Transverse colon (tissue), 4 donors: ENCODE results near the gene C5AR1.

ENCODE experiments used
- EP300 ChIP-seq: sonication (generic); formaldehyde crosslinking; IDR thresholded peaks from one replicate; pipeline ENCODE4 v1.6.1; 2017; ENCODE audit warnings: antibody characterized with exemption, low read depth
- POLR2A ChIP-seq: fragments of 450-650 bp; IDR thresholded peaks from one replicate; pipeline ENCODE4 v1.6.1; 2016; ENCODE audit warnings: antibody characterized with exemption, mild to moderate bottlenecking, moderate library complexity
- POLR2AphosphoS5 ChIP-seq, 3 donors: sonication (generic); formaldehyde crosslinking; IDR thresholded peaks; one replicate each; pipeline ENCODE4 v1.6.1; 2016; ENCODE audit warnings: antibody characterized with exemption in 3 of 3
- TF ChIP-seq, protein P1 (sequence below), 5 experiments: fragments of 200-600 bp in 3 of 5; fragments of 450-650 bp in 2 of 5; sonication (generic) in 3 of 5; IDR thresholded peaks; 1 replicate in 2 of 5; 2 replicates in 3 of 5; pipeline ENCODE4 v1.5.1; 2016 to 2017; ENCODE audit warnings: antibody characterized with exemption in 5 of 5, inconsistent platforms in 3 of 5, mild to moderate bottlenecking in 2 of 5, moderate library complexity in 1 of 5

DNA sequence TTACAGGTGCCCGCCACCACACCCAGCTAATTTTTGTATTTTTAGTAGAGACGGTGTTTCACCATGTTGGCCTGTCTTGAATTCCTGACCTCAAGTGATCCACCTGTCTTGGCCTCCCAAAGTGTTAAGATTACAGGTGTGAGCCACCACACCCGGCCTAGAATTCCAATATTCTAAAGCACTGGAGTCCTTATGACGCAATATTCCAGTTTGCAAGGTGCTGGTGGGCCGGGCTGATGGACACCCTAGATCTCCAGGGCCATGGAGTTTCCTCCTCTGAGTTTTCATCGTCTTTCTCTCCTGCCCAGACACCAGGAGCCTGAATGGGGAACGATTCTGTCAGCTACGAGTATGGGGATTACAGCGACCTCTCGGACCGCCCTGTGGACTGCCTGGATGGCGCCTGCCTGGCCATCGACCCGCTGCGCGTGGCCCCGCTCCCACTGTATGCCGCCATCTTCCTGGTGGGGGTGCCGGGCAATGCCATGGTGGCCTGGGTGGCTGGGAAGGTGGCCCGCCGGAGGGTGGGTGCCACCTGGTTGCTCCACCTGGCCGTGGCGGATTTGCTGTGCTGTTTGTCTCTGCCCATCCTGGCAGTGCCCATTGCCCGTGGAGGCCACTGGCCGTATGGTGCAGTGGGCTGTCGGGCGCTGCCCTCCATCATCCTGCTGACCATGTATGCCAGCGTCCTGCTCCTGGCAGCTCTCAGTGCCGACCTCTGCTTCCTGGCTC is 31.0 kb downstream of the C5AR1 start:
- TF ChIP-seq, protein P1, sequence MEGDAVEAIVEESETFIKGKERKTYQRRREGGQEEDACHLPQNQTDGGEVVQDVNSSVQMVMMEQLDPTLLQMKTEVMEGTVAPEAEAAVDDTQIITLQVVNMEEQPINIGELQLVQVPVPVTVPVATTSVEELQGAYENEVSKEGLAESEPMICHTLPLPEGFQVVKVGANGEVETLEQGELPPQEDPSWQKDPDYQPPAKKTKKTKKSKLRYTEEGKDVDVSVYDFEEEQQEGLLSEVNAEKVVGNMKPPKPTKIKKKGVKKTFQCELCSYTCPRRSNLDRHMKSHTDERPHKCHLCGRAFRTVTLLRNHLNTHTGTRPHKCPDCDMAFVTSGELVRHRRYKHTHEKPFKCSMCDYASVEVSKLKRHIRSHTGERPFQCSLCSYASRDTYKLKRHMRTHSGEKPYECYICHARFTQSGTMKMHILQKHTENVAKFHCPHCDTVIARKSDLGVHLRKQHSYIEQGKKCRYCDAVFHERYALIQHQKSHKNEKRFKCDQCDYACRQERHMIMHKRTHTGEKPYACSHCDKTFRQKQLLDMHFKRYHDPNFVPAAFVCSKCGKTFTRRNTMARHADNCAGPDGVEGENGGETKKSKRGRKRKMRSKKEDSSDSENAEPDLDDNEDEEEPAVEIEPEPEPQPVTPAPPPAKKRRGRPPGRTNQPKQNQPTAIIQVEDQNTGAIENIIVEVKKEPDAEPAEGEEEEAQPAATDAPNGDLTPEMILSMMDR (IDR thresholded peaks at IDR 0.05): no peak
- TF ChIP-seq POLR2AphosphoS5 (IDR thresholded peaks at IDR 0.05) (no peak), POLR2A (no peak), EP300 (no peak)
